Activated CD4-positive, alpha-beta T cell treated with anti-CD3 and anti-CD28 coated beads, Interleukin-2, amount 50 U/mL, for 48 hours (primary cell): ENCODE measurements around the gene MARK3.

ENCODE experiments used
- DNase-seq, 2 experiments: peaks; one replicate each; pipeline ENCODE4 v3.0.0-alpha.2; 2020

Gene MARK3

GRCh38 chr14:103398427-103399195 lies 13.4 kb downstream of the MARK3 start:
- no peak for DNase-seq

GRCh38 chr14:103400537-103400936 lies 15.3 kb downstream of the MARK3 start:
- no peak for DNase-seq

GRCh38 chr14:103401223-103402214 lies 16.3 kb downstream of the MARK3 start:
- DNase-seq, result no peak

GRCh38 chr14:103402695-103403094 lies 17.5 kb downstream of the MARK3 start:
- no peak for DNase-seq

GRCh38 chr14:103404032-103404918 lies 19.1 kb downstream of the MARK3 start:
- no peak for DNase-seq

- no peak for DNase-seq
Measured at GRCh38 chr14:103404920-103405319, 19.7 kb downstream of the MARK3 start.

GRCh38 chr14:103408491-103409155 lies 23.4 kb downstream of the MARK3 start:
- no peak for DNase-seq

- DNase-seq, result no peak
Measured at GRCh38 chr14:103416916-103417315, 31.7 kb downstream of the MARK3 start.

- DNase-seq, result peak in 1 of 2 experiments; percentile 24
Measured at GRCh38 chr14:103418481-103418818, 33.2 kb downstream of the MARK3 start.

GRCh38 chr14:103421556-103421955 lies 36.3 kb downstream of the MARK3 start:
- no peak for DNase-seq

- DNase-seq, result no peak
Measured at GRCh38 chr14:103423050-103423461, 37.8 kb downstream of the MARK3 start.

- peak; percentile 15 to 30 for DNase-seq
Measured at GRCh38 chr14:103427485-103428443, 42.5 kb downstream of the MARK3 start.

GRCh38 chr14:103428723-103429556 lies 43.7 kb downstream of the MARK3 start:
- no peak for DNase-seq

- DNase-seq, result no peak
Measured at GRCh38 chr14:103430358-103430757, 45.1 kb downstream of the MARK3 start.

GRCh38 chr14:103432627-103433026 lies 47.4 kb downstream of the MARK3 start:
- no peak for DNase-seq

- DNase-seq, result no peak
Measured at GRCh38 chr14:103433916-103434563, 48.8 kb downstream of the MARK3 start.

GRCh38 chr14:103434868-103435442 lies 49.7 kb downstream of the MARK3 start:
- DNase-seq, result no peak

- DNase-seq, result no peak
Measured at GRCh38 chr14:103436533-103436932, 51.3 kb downstream of the MARK3 start.

- no peak for DNase-seq
Measured at GRCh38 chr14:103442288-103442687, 57.1 kb downstream of the MARK3 start.
